C4-2B (cell line): Measurements from ENCODE around the gene GARNL3.

ENCODE experiments used
- H3K27ac ChIP-seq: fragments of 450-650 bp; 2 replicates; pipeline ENCODE4 v1.5.1; 2017
- ZFX ChIP-seq: fragments of 450-650 bp; IDR thresholded peaks from 2 replicates; pipeline ENCODE4 v1.6.1; 2017
- TF ChIP-seq, protein P1 (sequence below): fragments of 450-650 bp; conservative IDR thresholded peaks from 2 replicates; pipeline ENCODE4 v1.5.1; 2017; ENCODE audit warnings: mild to moderate bottlenecking

Gene GARNL3

DNA sequence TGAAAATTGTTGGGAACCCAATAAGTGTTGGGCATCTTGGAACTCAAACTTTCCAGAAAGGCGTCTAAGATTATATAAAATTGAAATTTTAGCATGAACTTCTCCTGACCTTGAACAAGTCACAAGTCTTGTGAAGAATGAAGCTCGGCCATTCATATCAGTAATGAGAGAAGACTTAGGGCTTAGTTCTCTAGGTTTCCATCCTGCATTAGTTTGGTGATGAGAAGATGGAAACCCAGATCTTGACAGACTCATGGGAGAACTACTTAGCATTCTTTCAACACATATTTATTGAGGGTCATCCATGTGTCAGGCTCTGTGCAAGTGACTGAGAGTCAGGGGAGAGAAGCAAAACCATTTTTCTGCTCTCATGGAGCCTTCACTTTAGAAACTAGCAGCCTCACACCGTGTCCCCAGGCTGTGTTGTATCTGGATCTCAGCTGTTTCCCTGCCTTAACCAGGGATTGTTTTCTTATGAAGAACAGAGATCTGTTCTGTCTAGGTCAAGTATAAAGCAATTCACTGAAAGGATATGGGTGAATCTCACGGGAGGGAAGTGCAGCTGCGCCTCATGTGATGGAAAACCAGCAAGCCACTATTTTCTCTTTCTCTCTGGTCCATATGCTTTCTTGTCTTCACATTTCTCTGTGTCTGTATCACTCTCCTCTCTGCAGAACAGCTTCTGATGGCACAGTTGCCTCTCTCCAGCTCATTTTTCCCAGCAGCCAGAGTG lies 3.4 kb downstream of the GARNL3 start:
- no peak overlapping the region for H3K27ac ChIP-seq
- TF ChIP-seq, protein P1, sequence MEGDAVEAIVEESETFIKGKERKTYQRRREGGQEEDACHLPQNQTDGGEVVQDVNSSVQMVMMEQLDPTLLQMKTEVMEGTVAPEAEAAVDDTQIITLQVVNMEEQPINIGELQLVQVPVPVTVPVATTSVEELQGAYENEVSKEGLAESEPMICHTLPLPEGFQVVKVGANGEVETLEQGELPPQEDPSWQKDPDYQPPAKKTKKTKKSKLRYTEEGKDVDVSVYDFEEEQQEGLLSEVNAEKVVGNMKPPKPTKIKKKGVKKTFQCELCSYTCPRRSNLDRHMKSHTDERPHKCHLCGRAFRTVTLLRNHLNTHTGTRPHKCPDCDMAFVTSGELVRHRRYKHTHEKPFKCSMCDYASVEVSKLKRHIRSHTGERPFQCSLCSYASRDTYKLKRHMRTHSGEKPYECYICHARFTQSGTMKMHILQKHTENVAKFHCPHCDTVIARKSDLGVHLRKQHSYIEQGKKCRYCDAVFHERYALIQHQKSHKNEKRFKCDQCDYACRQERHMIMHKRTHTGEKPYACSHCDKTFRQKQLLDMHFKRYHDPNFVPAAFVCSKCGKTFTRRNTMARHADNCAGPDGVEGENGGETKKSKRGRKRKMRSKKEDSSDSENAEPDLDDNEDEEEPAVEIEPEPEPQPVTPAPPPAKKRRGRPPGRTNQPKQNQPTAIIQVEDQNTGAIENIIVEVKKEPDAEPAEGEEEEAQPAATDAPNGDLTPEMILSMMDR: no peak
- TF ChIP-seq ZFX: no peak

DNA sequence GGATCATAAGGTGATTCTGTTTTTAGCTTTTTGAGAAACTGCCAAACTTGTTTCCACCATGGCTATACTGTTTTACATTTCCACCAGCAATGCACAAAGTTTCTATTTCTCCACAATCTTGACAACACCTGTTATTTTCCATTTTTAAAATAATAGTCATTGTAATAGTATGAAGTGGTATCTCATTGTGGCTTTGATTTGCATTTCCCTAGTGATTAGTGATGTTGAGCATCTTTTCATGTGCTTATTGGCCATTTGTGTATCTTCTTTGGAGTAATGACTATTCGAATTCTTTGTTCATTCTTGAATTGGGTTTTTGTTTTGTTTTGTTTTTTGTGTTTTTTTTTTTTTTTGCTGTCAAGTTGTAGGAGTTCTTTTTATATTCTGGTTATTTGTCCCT lies 4.9 kb downstream of the GARNL3 start:
- TF ChIP-seq, protein P1: no peak

DNA sequence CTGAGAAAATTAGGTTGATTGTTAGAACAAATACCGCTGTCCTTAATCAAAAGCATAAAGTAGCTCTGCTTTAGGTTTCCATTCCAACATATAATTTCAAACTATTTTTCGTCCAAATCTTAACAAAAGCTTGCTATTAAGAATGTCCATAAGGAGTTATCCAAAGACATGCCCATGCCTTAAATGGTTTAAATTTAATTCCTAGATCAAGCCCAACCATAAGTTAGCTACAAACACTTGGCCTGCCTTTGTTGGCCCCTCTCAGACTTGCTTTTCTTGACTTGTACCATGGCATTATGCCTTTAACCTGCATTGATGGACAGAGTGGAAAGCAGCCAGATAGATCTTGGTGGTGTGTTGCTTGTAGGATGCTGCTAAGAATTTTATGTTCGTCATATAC lies 8.8 kb downstream of the GARNL3 start:
- no peak overlapping the region for H3K27ac ChIP-seq
- TF ChIP-seq, protein P1: no peak
- TF ChIP-seq ZFX: no peak

More for the DNA sequence above, 4.9 kb downstream of the GARNL3 start:
- no peak overlapping the region for H3K27ac ChIP-seq

DNA sequence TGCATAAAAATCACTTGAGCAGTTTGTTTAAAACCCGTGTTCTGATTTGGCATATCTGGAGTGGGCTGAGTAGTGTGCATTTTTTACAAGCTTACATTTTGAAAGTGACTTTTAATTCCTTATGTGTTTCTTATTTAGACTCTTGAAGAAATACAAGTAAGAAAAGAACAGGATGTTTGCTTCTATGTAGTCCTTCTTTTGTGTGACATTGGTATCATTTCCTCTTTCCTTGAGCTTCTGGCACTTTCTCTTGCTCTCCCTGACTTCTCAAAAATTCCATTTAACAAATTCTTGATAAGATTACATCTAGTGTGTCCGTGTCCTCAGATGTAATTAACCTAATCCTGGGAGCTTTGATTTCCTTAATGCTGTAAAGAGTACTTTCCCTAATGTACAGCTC lies 12.5 kb downstream of the GARNL3 start:
- TF ChIP-seq, protein P1: no peak
- TF ChIP-seq ZFX: no peak
- no peak overlapping the region for H3K27ac ChIP-seq

- no peak for TF ChIP-seq ZFX
- TF ChIP-seq, protein P1: no peak
- H3K27ac ChIP-seq: no peak overlapping the region
Measured at GRCh38 chr9:127277770-127278169, 13.2 kb downstream of the GARNL3 start.

GRCh38 chr9:127278372-127278771 lies 13.8 kb downstream of the GARNL3 start:
- H3K27ac ChIP-seq: no peak overlapping the region
- TF ChIP-seq, protein P1: no peak
- TF ChIP-seq ZFX: no peak

GRCh38 chr9:127279717-127280285 lies 15.2 kb downstream of the GARNL3 start:
- H3K27ac ChIP-seq: no peak overlapping the region
- TF ChIP-seq, protein P1: no peak
- no peak for TF ChIP-seq ZFX
